Chondrocyte (in vitro differentiated cells): ENCODE data around the gene CAPN2. TPM values are rescaled to one million over a fixed set of nuclear protein-coding genes. Genes with fewer than 3 reads are reported as not detected.
A peak's percentile ranks its signal among the peaks of the same experiment; 100 is the strongest.

Experiments
- DNase-seq: peaks from one replicate; pipeline ENCODE4 v3.0.0; 2021; ENCODE audit warnings: mixed read lengths, low spot score
- H3K27ac Mint-ChIP-seq: one replicate; pipeline ENCODE4 v1.8.0; 2021; ENCODE audit warnings: mild to moderate bottlenecking, moderate library complexity, mixed read lengths; ENCODE audit not compliant: unreplicated experiment
- H3K27me3 Mint-ChIP-seq: 2 replicates; pipeline ENCODE4 v1.8.0; 2021; ENCODE audit warnings: low read depth, mixed read lengths
- H3K36me3 Mint-ChIP-seq: 2 replicates; pipeline ENCODE4 v1.8.0; 2021; ENCODE audit warnings: low read depth, mixed read lengths
- H3K4me1 Mint-ChIP-seq: 2 replicates; pipeline ENCODE4 v1.8.0; 2021; ENCODE audit warnings: low read depth, mild to moderate bottlenecking, mixed read lengths
- H3K4me3 Mint-ChIP-seq: one replicate; pipeline ENCODE4 v1.8.0; 2021; ENCODE audit warnings: mild to moderate bottlenecking, moderate library complexity, mixed read lengths; ENCODE audit not compliant: unreplicated experiment
- H3K9me3 Mint-ChIP-seq: 2 replicates; pipeline ENCODE4 v1.8.0; 2021; ENCODE audit warnings: low read depth, mixed read lengths
- total RNA-seq: library from RNA; stranded (reverse); gene quantifications from 3 replicates; pipeline ENCODE4 v1.2.1, GENCODE V29; 2021
- TF ChIP-seq, protein P1 (sequence below): fragments of 200-600 bp; sonication (generic); IDR thresholded peaks from 2 replicates; pipeline ENCODE4 v1.5.0; 2021; ENCODE audit warnings: antibody characterized with exemption, mild to moderate bottlenecking, moderate library complexity

Gene CAPN2
- total RNA-seq, 1 donor from 2014 or later = 241 TPM

DNA sequence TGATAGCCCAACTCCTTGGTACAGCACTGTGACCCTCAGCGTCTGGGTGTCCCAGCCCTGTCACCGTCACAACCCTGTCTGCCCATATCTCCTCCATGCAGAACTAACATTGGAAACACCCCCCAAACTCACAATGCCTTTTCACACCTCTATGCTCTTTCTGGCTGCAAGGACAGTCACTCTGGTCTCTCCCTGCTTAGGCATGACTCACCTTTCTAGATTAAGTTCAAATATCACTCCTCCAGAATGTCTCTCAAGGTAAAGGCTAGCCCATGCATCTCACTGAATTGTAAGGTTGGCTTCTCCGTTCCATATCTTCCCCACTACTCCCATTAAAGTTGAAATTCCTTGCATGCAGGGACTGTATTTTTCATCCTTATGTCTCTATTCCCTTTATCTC lies 29.8 kb upstream of the CAPN2 start:
- H3K4me3 Mint-ChIP-seq = no peak overlapping the region
- H3K27me3 Mint-ChIP-seq = peaks cover 47% of the 10 kb centered on the region
- H3K36me3 Mint-ChIP-seq = no peaks in the 10 kb centered on the region
- no peaks in the 10 kb centered on the region for H3K9me3 Mint-ChIP-seq
- DNase-seq = no peak
- H3K4me1 Mint-ChIP-seq = no peaks in the 10 kb centered on the region
- no peak overlapping the region for H3K27ac Mint-ChIP-seq
- TF ChIP-seq, protein P1, sequence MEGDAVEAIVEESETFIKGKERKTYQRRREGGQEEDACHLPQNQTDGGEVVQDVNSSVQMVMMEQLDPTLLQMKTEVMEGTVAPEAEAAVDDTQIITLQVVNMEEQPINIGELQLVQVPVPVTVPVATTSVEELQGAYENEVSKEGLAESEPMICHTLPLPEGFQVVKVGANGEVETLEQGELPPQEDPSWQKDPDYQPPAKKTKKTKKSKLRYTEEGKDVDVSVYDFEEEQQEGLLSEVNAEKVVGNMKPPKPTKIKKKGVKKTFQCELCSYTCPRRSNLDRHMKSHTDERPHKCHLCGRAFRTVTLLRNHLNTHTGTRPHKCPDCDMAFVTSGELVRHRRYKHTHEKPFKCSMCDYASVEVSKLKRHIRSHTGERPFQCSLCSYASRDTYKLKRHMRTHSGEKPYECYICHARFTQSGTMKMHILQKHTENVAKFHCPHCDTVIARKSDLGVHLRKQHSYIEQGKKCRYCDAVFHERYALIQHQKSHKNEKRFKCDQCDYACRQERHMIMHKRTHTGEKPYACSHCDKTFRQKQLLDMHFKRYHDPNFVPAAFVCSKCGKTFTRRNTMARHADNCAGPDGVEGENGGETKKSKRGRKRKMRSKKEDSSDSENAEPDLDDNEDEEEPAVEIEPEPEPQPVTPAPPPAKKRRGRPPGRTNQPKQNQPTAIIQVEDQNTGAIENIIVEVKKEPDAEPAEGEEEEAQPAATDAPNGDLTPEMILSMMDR = no peak

DNA sequence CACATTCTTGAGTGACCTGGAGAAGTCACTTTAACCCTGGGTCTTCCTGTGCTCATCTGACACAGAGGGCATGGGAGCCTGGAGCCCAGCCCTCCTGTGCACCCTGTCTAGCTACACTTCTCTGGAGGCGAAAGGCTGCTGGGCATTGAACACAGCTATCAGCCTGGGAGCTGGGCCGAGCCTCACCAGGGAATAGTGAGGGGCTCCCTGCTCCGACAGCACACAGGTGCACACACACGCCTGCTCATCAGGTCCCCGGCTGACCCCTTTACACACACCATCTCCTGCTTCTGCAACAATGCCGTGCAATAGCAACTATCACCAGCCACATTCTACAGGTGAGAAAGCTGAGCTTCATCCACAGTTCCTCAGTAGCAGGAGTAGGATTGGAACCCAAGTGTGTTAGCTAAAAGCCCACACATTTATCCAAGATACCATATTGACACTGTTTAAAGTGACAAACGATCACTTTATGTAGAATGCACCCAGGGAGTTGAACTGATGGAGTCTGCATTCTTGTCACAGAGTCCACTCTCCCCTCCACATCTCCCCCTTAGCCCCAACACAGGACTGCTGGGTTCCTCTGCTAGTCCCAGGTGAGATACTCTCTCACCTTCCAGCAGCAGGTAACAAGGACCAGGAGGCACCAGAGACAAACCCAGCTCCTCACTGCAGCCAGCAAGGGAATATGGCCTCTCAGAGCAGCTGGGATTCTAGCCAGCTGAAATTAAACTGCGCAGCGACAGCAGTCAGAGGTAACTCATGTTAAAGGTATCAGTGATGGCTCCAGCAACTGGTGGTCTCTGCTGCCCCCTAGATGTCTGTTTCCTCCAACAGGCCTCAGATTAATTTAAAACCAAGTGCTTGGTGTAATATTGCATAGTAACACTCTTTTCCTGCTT lies 28.5 kb upstream of the CAPN2 start:
- Mint-ChIP-seq H3K27ac (no peak overlapping the region), H3K4me1 (no peaks in the 10 kb centered on the region), H3K4me3 (no peak overlapping the region), H3K9me3 (no peaks in the 10 kb centered on the region), H3K27me3 (peaks cover 51% of the 10 kb centered on the region), H3K36me3 (no peaks in the 10 kb centered on the region)
- DNase-seq = no peak
- TF ChIP-seq, protein P1 = peak; percentile 86

DNA sequence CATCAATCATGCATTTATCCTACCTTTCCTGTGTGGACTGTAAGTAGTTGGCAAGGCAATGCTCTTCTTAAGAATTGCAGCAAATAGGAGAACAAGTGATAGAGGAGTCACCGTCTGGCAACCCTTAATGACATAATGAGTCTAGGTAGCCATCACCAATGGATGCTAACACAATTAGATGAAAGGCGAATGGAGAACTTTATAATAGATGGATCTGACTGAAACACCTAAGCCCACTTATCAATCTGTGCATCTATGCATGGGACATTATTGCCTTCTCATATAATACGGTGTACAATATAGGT lies 27.9 kb upstream of the CAPN2 start:
- no peaks in the 10 kb centered on the region for H3K4me1 Mint-ChIP-seq
- TF ChIP-seq, protein P1 = no peak
- peaks cover 51% of the 10 kb centered on the region for H3K27me3 Mint-ChIP-seq
- H3K27ac Mint-ChIP-seq = no peak overlapping the region
- DNase-seq = no peak
- no peaks in the 10 kb centered on the region for H3K9me3 Mint-ChIP-seq
- H3K4me3 Mint-ChIP-seq = no peak overlapping the region
- H3K36me3 Mint-ChIP-seq = no peaks in the 10 kb centered on the region

DNA sequence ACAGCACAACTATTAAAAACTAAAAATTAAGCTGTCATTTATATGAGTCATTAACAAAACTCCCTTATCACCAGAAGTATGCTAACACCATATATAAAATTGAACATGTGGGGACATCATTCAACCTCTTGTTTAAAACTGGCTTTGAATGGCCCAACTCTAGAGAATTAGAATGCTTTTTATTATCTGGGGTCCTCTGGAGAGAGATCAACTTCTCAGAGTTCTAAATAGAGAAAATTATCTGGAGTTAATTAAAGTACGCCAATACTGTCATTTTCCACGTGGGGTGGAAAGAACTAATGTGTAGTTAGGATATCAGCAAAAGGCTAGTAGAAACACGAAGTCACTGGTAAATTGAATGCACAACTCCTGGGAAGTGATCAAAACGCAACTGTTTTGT lies 21.2 kb upstream of the CAPN2 start:
- TF ChIP-seq, protein P1 = no peak
- no peaks in the 10 kb centered on the region for H3K36me3 Mint-ChIP-seq
- no peak for DNase-seq
- no peaks in the 10 kb centered on the region for H3K9me3 Mint-ChIP-seq
- H3K27me3 Mint-ChIP-seq = peaks cover 13% of the 10 kb centered on the region
- H3K4me1 Mint-ChIP-seq = peaks cover 9% of the 10 kb centered on the region
- H3K4me3 Mint-ChIP-seq = no peak overlapping the region
- H3K27ac Mint-ChIP-seq = no peak overlapping the region

DNA sequence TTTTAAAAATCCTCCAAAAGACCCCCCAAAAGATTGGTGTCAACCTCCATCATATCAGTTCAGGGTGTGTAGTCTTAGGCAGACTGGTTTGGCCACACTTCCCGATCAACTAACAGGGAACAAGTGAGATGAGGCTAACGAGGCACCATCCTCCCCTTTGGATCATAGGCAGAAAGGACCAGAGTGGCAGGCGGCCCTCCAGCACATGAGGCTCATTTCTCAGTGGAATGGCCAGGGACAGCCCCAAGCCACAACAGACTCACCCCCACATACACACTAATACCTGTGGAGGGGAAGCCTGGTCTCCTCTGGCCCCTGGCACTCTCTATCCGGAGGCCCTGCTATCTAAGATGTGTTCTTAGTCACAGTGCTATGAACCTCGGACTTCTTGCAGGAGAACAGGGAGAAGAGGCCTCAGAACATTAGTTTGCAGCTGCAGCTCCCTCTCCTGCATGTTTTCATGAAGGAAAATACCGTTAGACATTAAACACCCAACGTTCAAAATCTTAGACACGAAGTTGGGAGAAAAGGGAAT lies 17.3 kb upstream of the CAPN2 start:
- no peak for DNase-seq
- TF ChIP-seq, protein P1 = no peak
- Mint-ChIP-seq H3K9me3 (no peaks in the 10 kb centered on the region), H3K36me3 (no peaks in the 10 kb centered on the region), H3K27me3 (no peaks in the 10 kb centered on the region), H3K4me1 (peaks cover 31% of the 10 kb centered on the region), H3K27ac (no peak overlapping the region), H3K4me3 (no peak overlapping the region)
